Measurements from ENCODE around the gene NFKB2. TPM values are rescaled to one million over a fixed set of nuclear protein-coding genes. Genes with fewer than 3 reads are reported as not detected.

NFKB2 gene
- total and polyA plus RNA-seq, 2 of the 4 experiments (the other 2 are of a cell fraction) = 16.1 to 32.3 TPM

- H3K27ac ChIP-seq (ENCODE audit: insufficient read depth, low read length) = no peak overlapping the region
- no peak overlapping the region for H2BK20ac ChIP-seq (ENCODE audit: low read depth, low read length)
- H3K36me3 ChIP-seq (ENCODE audit: control insufficient read depth, insufficient read depth, low read length) = peaks cover 26% of the 10 kb centered on the region
- H4K91ac ChIP-seq (ENCODE audit: insufficient read depth, low read depth, low read length) = no peak overlapping the region
- peaks cover 21 to 24% of the 10 kb centered on the region in 2 experiments for H3K79me1 ChIP-seq (ENCODE audit: low read depth in 1 of 2, low read length in 2 of 2)
- H3K9me3 ChIP-seq (ENCODE audit: control insufficient read depth, insufficient read depth, low read length) = no peaks in the 10 kb centered on the region
- H3K18ac ChIP-seq (ENCODE audit: low read depth, low read length) = no peak overlapping the region
- H2BK120ac ChIP-seq (ENCODE audit: low read depth, low read length) = no peak overlapping the region
- H4K5ac ChIP-seq (ENCODE audit: low read depth, low read length) = no peak overlapping the region
- no TSS peak for BruUV-seq (replicated peaks)
- ChIA-PET POLR2A (ENCODE audit: unreplicated experiment) (no interaction called here), CTCF (interaction anchor here (0.9 kb wide), 1 partner anchor 171 kb away, joined by 4 read pairs; no protein-coding TSS in a partner anchor)
- no peak for TF ChIP-seq BHLHE40 (IDR thresholded peaks at IDR 0.05; ENCODE audit: low read depth, low read length)
- H3K56ac ChIP-seq (ENCODE audit: extremely low read depth, insufficient read depth, low read length) = no peak overlapping the region
- H2BK5ac ChIP-seq (ENCODE audit: low read depth, low read length, poor library complexity, severe bottlenecking) = no peak overlapping the region
- ATAC-seq (ENCODE audit: low read depth) (no peak), DNase-seq (no peak)
- peaks cover 5% of the 10 kb centered on the region; the same call in 1 of the 2 replicates for H3K9me1 ChIP-seq (ENCODE audit: insufficient read depth, low read length)
- H4K8ac ChIP-seq (ENCODE audit: low read depth in 2 of 2, low read length in 2 of 2) = no peak overlapping the region
- dilution Hi-C loops (cut with HindIII; ENCODE audit: low sequenced_read_pairs, unreplicated experiment) (no loop called here), intact Hi-C loops (cut with micrococcal nuclease) (no loop called here), in situ Hi-C loops (cut with MboI; ENCODE audit: low sequenced_read_pairs) (no loop called here)
- peak overlapping the region; percentile 72 for H2AK9ac ChIP-seq (replicated peaks; ENCODE audit: low read depth, low read length, poor library complexity)
- no peak overlapping the region for H2AFZ ChIP-seq (replicated peaks; ENCODE audit: low read length, poor library complexity)
- peaks cover 13% of the 10 kb centered on the region for H3K4me1 ChIP-seq (ENCODE audit: control insufficient read depth, insufficient read depth, low read length)
- H3K27me3 ChIP-seq (ENCODE audit: control insufficient read depth, insufficient read depth, low read length) = no peaks in the 10 kb centered on the region
- peak overlapping the region; percentile 75; the same call in 1 of the 2 replicates for H2AK5ac ChIP-seq (ENCODE audit: low read depth, low read length)
- H4K20me1 ChIP-seq (ENCODE audit: insufficient read depth, low read length) = peaks cover 6% of the 10 kb centered on the region
- WGBS, 2 experiments (ENCODE audit: extremely low coverage in 2 of 2, insufficient read length in 1 of 2) = 70% methylated on average over 2 of the region's 8 CpGs; no CpG with 5 or more reads in 1 of the 2 experiments
- H3K4me2 ChIP-seq (ENCODE audit: low read depth, low read length) = no peak overlapping the region
- no peak overlapping the region for H3K9ac ChIP-seq (ENCODE audit: low read depth, low read length)
- H3K4me3 ChIP-seq (ENCODE audit: insufficient read depth, low read depth, low read length) = no peak overlapping the region
- H3K4ac ChIP-seq (ENCODE audit: low read depth, low read length) = no peak overlapping the region
- H3K14ac ChIP-seq (replicated peaks; ENCODE audit: low read depth, low read length) = no peak overlapping the region
- no peak overlapping the region for H3K23ac ChIP-seq (ENCODE audit: low read depth, low read length)
- no peak overlapping the region for H2BK15ac ChIP-seq (ENCODE audit: low read depth, low read length)
These were observed 5.8 kb downstream of the NFKB2 start for GRCh38 chr10:102401342-102401654.

All from IMR-90 (cell line).